ENCODE measurements around the gene CEMP1. TPM values are rescaled to one million over a fixed set of nuclear protein-coding genes. Genes with fewer than 3 reads are reported as not detected.

The CEMP1 gene
- total and polyA plus RNA-seq, 11 donors: 0.04 to 0.27 (median 0.18) TPM; not detected in 8

DNA sequence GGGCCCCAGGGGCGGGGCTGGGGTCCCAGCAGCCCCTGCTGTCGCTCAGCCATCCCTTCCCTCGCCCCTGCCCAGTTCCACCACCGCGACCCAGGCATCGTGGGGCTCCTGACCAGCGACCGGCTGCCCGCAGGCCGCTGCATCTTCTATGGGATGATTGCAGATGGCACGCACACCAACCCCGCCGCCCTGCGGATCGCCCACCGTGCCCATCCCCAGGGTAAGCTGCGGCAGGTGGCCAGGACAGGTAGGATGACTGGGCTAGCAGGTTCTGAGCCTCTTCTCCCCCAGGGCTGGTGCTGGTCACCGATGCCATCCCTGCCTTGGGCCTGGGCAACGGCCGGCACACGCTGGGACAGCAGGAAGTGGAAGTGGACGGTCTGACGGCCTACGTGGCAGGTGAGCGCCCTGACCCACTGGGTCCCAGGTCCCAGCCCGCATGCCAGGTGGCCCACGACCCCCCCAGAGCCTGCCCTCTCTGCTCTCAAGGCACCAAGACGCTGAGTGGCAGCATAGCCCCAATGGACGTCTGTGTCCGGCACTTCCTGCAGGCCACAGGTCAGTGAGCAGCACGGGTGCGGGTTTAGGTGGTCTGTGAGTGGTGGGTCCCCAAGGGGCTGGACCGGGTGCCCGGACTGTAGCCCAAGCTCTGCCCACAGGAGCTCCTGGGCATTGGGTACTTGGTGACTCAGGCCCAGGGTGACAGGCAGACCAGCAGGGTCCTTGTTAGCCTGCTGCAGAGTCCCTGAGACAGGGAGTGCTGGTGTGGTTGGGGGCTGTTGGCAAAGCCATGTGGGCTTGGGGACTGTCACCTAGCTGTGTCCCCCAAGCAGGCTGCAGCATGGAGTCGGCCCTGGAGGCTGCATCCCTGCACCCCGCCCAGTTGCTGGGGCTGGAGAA is 2.8 kb downstream of the CEMP1 start:
- ATAC-seq: no peak

DNA sequence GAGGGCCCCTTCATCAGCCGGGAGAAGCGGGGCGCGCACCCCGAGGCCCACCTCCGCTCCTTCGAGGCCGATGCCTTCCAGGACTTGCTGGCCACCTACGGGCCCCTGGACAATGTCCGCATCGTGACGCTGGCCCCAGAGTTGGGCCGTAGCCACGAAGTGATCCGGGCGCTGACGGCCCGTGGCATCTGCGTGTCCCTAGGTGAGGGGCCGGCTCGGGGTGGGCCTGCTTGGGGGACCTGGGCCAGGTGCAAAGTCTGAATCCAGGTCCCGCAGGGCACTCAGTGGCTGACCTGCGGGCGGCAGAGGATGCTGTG is 3.5 kb downstream of the CEMP1 start:
- intact Hi-C loops (cut with DNase I): no loop called here
- peaks cover 0 to 74% (median 56%) of the 10 kb centered on the region in 9 donors for H3K36me3 ChIP-seq
- no peaks in the 10 kb centered on the region for H3K9me3 ChIP-seq
- ATAC-seq: no peak
- H3K4me3 ChIP-seq: no peak overlapping the region
- H3K4me1 ChIP-seq: peaks cover 0 to 13% (median 7%) of the 10 kb centered on the region in 12 donors
- no peak overlapping the region for H3K27ac ChIP-seq
- WGBS, 4 donors: 94 to 99% (median 97%) methylated on average over 12 to 24 of the region's 24 CpGs; no CpG with 5 or more reads in 1 of the 4 donors
- DNase-seq: peak in 2 of 5 donors; percentile 35 to 48
- no peak for TF ChIP-seq POLR2A (IDR thresholded peaks at IDR 0.05)
- no peak for TF ChIP-seq CTCF (IDR thresholded peaks at IDR 0.05)
- no peaks in the 10 kb centered on the region for H3K27me3 ChIP-seq

More for the DNA sequence above, 2.8 kb downstream of the CEMP1 start:
- intact Hi-C loops (cut with DNase I): no loop called here
- TF ChIP-seq POLR2A (IDR thresholded peaks at IDR 0.05): no peak
- no peak for TF ChIP-seq CTCF (IDR thresholded peaks at IDR 0.05)
- Histone ChIP-seq H3K9me3 (no peaks in the 10 kb centered on the region), H3K36me3 (peaks cover 0 to 68% (median 50%) of the 10 kb centered on the region in 9 donors), H3K4me1 (peaks cover 0 to 20% (median 8%) of the 10 kb centered on the region in 12 donors), H3K27me3 (no peaks in the 10 kb centered on the region), H3K4me3 (no peak overlapping the region), H3K27ac (no peak overlapping the region)
- 93 to 95% (median 95%) methylated on average over 16 to 36 of the region's 36 CpGs for WGBS, 4 donors
- peak in 1 of 5 donors; percentile 58 for DNase-seq

DNA sequence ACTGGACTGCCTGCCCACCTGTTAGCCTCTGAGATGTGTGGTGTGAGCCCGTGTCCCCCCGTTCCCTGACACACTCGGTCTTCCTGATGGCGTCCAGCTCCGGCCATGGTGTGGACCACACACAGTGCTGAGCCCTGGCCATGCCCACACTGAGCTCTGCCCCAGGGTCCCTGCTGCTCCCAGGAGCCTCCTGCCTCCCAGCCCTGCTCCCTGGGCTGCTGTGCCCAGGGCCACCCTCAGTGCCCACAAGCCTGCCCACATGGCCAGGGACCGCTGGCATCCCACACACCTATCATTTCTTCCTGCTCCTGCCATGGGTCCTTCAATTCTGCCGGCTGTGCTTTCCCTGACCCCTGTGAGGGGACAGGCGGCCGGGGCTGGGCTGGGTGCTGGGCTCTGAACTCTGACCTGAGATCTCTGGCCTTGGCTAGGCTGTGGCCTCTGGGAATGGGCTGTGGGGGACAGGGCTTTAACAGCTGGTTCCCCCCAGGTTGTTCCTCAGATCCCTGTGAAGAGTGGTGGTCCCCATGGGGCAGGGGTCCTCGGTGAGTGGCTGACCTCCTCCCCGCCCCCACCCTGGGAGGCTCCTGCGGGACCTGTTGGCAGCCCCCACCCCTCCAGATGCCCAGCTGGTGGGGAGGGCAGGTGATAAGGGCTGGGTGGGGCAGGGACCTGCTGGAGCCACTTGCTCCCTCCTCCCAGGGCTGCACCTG is 4.0 kb downstream of the CEMP1 start:
- ATAC-seq (no peak), DNase-seq (peak in 1 of 5 donors; percentile 54)
- TF ChIP-seq CTCF (IDR thresholded peaks at IDR 0.05) (no peak), POLR2A (IDR thresholded peaks at IDR 0.05) (no peak)
- peaks cover 0 to 11% (median 6%) of the 10 kb centered on the region in 12 donors for H3K4me1 ChIP-seq
- H3K36me3 ChIP-seq: peaks cover 0 to 80% (median 60%) of the 10 kb centered on the region in 9 donors
- H3K9me3 ChIP-seq: no peaks in the 10 kb centered on the region
- no peaks in the 10 kb centered on the region for H3K27me3 ChIP-seq
- WGBS, 4 donors: 89 to 94% (median 90%) methylated on average over 9 to 12 of the region's 12 CpGs
- intact Hi-C loops (cut with DNase I): no loop called here
- H3K4me3 ChIP-seq: no peak overlapping the region
- no peak overlapping the region for H3K27ac ChIP-seq

DNA sequence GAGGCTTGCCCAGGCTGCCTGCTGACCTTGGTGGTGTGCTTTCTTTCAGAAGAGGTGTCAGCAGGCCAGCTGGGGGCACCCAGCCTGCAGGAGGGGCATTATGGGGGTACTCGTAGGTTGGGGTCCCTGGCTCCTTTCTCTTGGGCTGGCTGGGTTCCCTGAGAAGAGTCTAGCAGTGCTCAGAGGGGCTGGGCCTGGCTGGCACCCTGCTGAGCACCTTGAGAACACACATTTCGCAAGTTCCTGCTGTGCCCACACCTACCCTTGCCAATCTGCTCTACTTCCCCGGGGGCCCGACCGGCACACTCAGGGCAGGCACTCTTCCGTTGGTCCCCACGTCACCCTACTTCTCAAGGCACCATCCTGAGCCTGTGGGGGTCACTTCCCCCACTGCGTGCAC is 5.1 kb downstream of the CEMP1 start:
- no peak for ATAC-seq
- TF ChIP-seq POLR2A (IDR thresholded peaks at IDR 0.05) (no peak), CTCF (IDR thresholded peaks at IDR 0.05) (no peak)
- Histone ChIP-seq H3K36me3 (peaks cover 0 to 83% (median 62%) of the 10 kb centered on the region in 9 donors), H3K27me3 (no peaks in the 10 kb centered on the region), H3K4me1 (peaks cover 0 to 10% (median 4%) of the 10 kb centered on the region in 12 donors), H3K4me3 (no peak overlapping the region), H3K9me3 (no peaks in the 10 kb centered on the region), H3K27ac (no peak overlapping the region)
- DNase-seq: peak in 1 of 5 donors; percentile 48
- intact Hi-C loops (cut with DNase I): no loop called here
- 78 to 91% (median 89%) methylated on average over 8 of the region's 8 CpGs for WGBS, 4 donors
